ENCODE measurements around the gene EXOC6. TPM values are rescaled to one million over a fixed set of nuclear protein-coding genes. Genes with fewer than 3 reads are reported as not detected.

EXOC6 gene
- total RNA-seq, 1 experiment from 2014 or later: 10.6 TPM

DNA sequence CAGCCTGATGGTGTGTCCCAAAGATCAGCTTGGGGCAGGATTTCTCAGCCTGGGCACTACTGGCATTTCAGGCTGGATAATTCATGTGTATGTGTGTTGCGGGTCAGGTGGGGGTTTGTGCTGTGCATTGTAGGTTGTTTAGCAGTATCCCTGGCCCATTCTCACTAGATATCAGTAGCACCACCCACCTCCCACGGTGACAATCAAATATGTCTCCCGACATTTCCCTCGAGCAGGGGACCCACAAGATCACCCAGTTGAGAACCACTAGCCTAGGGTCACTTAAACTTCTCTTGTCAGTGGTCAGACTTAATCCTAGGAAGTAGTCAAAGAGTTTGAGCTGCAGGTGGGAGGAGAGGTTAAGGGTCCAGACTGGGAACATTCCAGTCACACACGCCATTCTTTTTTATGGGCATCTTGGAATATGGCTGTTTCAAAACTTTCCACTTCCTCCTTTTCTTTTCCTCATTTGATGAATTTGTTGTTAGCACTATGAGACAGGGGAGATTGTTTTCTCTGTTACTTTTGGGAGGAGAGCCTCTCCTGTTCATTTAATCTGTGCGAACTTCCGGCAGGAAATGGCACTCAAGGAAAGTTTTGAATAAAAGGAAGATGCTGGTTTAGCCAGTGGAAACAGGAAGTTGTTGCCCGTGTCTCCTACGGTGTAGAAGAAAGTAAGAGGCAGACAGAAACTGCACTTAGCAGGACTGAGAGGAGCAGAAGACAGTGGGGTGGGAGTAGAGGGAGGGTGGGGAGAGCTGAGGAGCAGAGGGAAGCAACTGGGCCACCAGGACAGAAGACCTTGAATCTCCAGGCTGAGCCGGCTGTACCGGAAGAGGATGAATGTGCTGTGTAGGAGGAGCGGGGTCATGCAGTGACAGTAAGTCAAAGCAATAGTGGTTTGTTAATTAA lies 17.6 kb upstream of the EXOC6 start:
- DNase-seq (ENCODE audit: low spot score): no peak

GRCh38 chr10:92832121-92832520 lies 16.2 kb upstream of the EXOC6 start:
- no peak for DNase-seq (ENCODE audit: low spot score)

More for the DNA sequence above, 17.6 kb upstream of the EXOC6 start:
- in situ Hi-C loops (cut with HindIII; ENCODE audit: low sequenced_read_pairs): no loop called here

DNA sequence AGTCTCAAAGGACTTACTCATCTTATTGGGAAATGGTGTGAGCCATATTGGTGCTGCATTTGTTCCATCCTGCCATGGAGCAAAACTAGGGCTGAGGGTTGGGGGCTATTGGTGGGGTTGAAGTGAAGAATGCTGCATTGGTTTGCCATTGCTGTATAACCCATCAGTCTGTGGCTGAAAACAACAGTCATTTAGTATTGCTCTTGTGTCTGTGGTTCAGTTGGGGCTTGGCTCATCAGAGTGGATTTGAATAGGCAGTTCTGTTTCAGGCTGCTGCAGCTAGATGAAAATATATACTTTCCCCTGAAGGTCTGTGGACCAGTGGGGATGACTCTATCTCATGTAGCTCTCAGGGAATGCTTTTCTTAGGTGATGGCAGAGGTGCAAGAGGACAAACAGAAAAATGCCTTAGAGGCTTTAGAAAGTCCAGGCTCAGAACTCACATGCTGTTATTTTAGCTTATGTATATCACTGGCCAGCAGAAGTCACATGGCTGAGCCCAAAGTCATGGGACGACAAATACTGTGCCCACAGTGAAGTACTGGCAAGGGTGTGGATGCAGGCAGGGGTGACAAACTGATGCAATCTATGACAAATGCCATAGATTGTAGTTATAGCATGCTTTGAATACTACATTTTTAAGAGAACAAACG lies 15.2 kb upstream of the EXOC6 start:
- no peak for DNase-seq (ENCODE audit: low spot score)
- in situ Hi-C loops (cut with HindIII; ENCODE audit: low sequenced_read_pairs): no loop called here

More at GRCh38 chr10:92832121-92832520, 16.2 kb upstream of the EXOC6 start:
- in situ Hi-C loops (cut with HindIII; ENCODE audit: low sequenced_read_pairs): no loop called here

- DNase-seq (ENCODE audit: low spot score): no peak
- in situ Hi-C loops (cut with HindIII; ENCODE audit: low sequenced_read_pairs): no loop called here
Observed at GRCh38 chr10:92834331-92834730, 14.0 kb upstream of the EXOC6 start.

- in situ Hi-C loops (cut with HindIII; ENCODE audit: low sequenced_read_pairs): no loop called here
- DNase-seq (ENCODE audit: low spot score): no peak
Observed at GRCh38 chr10:92834986-92835385, 13.3 kb upstream of the EXOC6 start.

DNA sequence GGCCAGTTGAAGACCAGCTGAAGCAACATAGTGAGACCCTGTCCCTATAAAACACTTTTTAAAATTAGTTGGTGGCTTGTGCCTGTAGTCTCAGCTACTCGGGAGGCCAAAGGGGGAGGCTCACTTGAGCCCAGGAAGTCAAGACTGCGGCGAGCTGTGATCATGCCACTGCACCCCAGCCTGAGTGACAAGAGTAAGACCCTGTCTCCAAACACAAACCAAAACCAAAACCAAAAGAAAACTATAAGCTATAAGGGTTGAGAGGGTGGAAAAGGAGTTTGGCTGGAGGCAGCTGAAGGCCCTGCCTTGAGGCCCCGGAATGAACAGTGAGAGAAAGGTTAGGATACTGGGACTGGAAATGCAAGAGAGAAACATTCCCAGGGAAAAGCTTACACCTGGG lies 10.9 kb upstream of the EXOC6 start:
- DNase-seq (ENCODE audit: low spot score): no peak
- in situ Hi-C loops (cut with HindIII; ENCODE audit: low sequenced_read_pairs): no loop called here

DNA sequence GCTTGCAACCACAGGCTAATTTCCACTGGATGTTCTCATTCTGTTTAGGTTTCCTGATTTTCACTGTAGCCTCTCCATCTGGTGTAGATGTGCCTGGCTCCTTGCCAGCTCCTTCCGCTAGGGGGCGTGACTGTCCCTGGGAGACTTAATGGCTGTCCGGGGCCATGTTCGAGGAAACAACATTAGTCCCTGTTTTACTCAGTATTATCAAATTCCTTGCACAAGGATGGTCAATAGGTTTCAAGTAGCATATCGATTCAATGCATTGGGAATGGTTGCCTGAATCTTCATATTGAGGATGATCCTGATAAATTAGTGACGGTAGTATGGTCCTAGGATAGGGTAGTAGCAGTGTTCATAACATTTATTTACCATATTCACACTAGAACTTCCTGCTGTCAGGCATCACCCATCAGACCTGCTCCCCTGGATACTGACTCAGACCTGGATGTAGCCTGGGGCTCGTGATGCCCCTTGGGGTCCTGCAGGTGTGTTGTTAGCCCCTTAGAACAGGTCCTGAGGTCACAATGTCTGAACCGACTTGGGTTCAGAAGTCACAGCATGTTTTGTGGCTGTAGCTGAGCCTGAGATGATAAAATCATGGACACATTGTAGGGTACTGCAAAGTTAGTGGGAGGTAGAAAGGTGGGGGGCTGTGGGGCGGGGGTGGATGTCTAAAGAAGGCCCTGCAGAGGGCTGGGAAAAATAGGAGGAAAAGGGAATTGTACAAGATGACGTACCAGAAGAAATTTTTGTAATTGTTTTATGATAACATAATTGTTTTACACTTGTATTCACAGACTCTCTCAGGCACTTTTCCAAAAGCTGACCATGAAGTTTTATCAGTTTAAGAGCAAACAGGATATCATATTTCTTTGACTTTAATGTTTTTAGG lies 8.9 kb upstream of the EXOC6 start:
- no peak for DNase-seq (ENCODE audit: low spot score)
- in situ Hi-C loops (cut with HindIII; ENCODE audit: low sequenced_read_pairs): no loop called here

DNA sequence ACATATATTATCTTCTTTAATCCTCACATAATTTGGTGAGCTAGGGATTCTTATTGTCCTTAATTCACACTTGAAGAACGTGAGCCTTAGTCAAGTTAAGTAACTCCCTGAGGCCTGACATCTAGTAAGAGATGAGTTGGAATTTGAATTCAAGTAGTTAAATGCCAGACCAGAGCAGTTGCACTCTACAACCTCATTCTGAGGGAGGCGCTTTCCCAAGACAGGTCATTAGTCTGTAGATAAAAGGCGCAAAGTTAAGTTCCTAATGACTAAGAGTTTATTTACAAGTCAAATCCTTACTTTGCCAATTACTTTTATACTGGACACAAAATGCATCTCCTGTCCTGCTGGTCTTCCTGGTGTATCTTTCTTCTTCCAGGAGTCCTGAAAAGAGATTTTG lies 3.6 kb upstream of the EXOC6 start:
- DNase-seq (ENCODE audit: low spot score): no peak
- in situ Hi-C loops (cut with HindIII; ENCODE audit: low sequenced_read_pairs): no loop called here

GRCh38 chr10:92845921-92846320 lies 2.4 kb upstream of the EXOC6 start:
- in situ Hi-C loops (cut with HindIII; ENCODE audit: low sequenced_read_pairs): no loop called here
- no peak for DNase-seq (ENCODE audit: low spot score)

DNA sequence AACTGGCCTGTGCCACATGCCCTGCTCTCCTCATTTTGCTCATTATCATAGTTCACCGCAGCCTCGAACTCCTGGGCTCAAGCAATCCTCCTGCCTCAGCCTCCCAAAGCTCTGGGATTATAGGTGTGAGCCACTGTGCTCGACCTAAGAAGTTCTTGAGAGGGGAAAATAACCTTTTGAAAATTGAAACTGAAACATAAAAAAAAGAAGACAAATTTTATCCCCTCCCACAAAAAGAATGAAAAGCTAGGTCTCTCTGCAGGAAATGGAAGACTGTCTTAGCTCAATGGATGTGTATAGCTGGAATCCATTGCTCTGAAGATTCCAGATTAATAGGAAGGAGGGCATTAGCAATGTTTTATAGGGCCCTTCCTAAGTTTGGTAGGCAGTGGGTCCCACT lies 2.0 kb upstream of the EXOC6 start:
- no peak for DNase-seq (ENCODE audit: low spot score)
- in situ Hi-C loops (cut with HindIII; ENCODE audit: low sequenced_read_pairs): no loop called here

GRCh38 chr10:92846854-92847201 lies 1.5 kb upstream of the EXOC6 start:
- in situ Hi-C loops (cut with HindIII; ENCODE audit: low sequenced_read_pairs): no loop called here
- DNase-seq (ENCODE audit: low spot score): no peak

GRCh38 chr10:92847202-92847864 lies 987 bp upstream of the EXOC6 start:
- no peak for DNase-seq (ENCODE audit: low spot score)
- in situ Hi-C loops (cut with HindIII; ENCODE audit: low sequenced_read_pairs): no loop called here

DNA sequence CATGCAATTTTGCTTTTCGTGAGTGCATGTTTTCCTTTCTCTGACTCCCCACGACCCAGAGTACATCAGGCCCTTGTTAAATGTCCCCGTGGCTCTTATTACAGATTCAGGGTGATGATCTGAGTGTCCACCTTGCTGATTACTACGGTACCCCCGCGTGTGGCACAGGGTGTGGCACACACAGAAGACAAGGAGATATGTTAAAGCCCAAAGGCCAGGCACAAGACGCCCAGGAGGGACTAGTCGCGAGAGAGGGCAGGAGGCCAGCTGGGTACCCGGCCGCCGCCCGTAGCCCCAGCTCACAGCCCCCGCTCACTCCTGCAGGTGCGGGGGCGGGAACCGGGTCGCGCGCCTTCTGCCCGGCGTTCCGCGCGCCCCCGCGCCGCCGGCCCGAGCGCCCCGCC lies 281 bp upstream of the EXOC6 start:
- in situ Hi-C loops (cut with HindIII; ENCODE audit: low sequenced_read_pairs): no loop called here
- no peak for DNase-seq (ENCODE audit: low spot score)

DNA sequence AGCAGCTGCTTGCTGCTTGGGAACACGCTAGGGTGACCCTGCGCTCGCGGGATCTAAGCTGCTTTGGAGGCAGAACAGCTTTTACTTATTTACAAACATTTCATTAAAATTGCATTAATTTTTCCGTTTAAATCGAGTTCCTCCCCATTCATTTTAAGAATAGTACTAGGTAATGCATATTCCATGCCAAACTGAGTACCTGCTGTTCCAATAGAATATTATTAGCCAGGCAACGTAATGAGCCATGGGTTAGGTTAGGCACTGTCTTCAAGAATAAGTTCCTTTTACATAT lies 860 bp downstream of the EXOC6 start:
- DNase-seq (ENCODE audit: low spot score): peak; percentile 72

GRCh38 chr10:92849576-92850090 lies 1.3 kb downstream of the EXOC6 start:
- DNase-seq (ENCODE audit: low spot score): no peak
- in situ Hi-C loops (cut with HindIII; ENCODE audit: low sequenced_read_pairs): no loop called here

More for the DNA sequence above, 860 bp downstream of the EXOC6 start:
- in situ Hi-C loops (cut with HindIII; ENCODE audit: low sequenced_read_pairs): no loop called here

DNA sequence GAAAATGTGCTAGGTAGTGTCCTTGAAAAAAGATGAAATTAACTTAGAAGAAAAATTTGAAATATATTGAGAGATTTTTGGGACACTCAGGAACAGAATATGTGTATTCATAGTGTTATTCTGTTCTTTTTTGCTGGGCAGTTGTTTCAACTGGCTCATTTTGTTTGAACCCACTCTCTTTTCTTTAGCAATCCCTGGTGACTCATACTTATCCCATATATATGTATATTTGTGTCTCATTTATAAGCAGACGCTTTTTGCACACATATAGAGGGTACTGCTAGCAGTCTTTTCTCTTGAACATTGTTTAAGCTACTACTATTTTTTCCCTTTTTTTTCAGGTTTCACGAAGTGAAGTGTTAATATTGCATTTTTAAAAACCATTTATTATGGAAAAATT lies 1.9 kb downstream of the EXOC6 start:
- no peak for DNase-seq (ENCODE audit: low spot score)
- in situ Hi-C loops (cut with HindIII; ENCODE audit: low sequenced_read_pairs): no loop called here

- in situ Hi-C loops (cut with HindIII; ENCODE audit: low sequenced_read_pairs): no loop called here
- DNase-seq (ENCODE audit: low spot score): no peak
Observed at GRCh38 chr10:92851003-92851402, 2.7 kb downstream of the EXOC6 start.

DNA sequence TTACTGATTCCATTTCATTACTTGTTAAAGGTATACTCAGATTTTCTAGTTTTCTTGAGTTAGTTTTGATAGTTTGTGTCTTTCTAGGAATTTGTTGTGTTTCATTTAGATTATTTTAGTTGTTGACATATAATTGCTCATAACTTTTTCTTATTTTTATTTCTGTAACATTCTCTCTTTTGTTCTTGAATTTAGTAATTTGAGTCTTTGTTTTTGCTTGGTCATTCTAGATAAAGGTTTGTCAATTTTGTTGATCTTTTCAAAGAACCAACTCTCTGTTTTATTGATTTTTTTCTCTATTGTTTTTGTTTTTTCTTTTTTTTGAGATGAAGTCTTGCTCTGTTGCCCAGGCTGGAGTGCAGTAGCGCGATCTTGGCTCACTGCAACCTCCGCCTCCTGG lies 7.2 kb downstream of the EXOC6 start:
- DNase-seq (ENCODE audit: low spot score): no peak
- in situ Hi-C loops (cut with HindIII; ENCODE audit: low sequenced_read_pairs): no loop called here

GRCh38 chr10:92857904-92858514 lies 9.7 kb downstream of the EXOC6 start:
- DNase-seq (ENCODE audit: low spot score): no peak
- in situ Hi-C loops (cut with HindIII; ENCODE audit: low sequenced_read_pairs): no loop called here
